HepG2 (cell line): ENCODE measurements around the gene ONECUT3.

Source experiments
- BRCA1 ChIP-seq: sonication (generic); formaldehyde crosslinking; IDR thresholded peaks from 2 replicates; pipeline ENCODE4 v1.4.0; 2020; ENCODE audit warnings: missing genetic modification reagents
- CEBPB ChIP-seq: IDR thresholded peaks from 2 replicates; pipeline ENCODE4 v1.6.1; 2011; ENCODE audit warnings: low read depth, low read length, improper control_type of control experiment, borderline replicate concordance
- CTCF ChIP-seq: sonication (generic); formaldehyde crosslinking; IDR thresholded peaks from 2 replicates; pipeline ENCODE4 v1.5.0; 2020; ENCODE audit warnings: mild to moderate bottlenecking, missing genetic modification reagents, moderate library complexity
- IRF9 ChIP-seq: sonication (generic); formaldehyde crosslinking; IDR thresholded peaks from 2 replicates; pipeline ENCODE4 v1.8.0; 2022; ENCODE audit warnings: missing genetic modification reagents, mild to moderate bottlenecking, borderline replicate concordance
- POLR2A ChIP-seq, 2 experiments: IDR thresholded peaks; 2 replicates each; pipeline ENCODE4 v1.6.1; 2011; ENCODE audit warnings: low read depth in 2 of 2, low read length in 2 of 2, mild to moderate bottlenecking in 1 of 2, moderate library complexity in 1 of 2; ENCODE audit not compliant: insufficient read depth in 1 of 2
- ZFP62 ChIP-seq: sonication (generic); formaldehyde crosslinking; IDR thresholded peaks from 2 replicates; pipeline ENCODE4 v1.4.0; 2020; ENCODE audit warnings: missing genetic modification reagents
- ZHX1 ChIP-seq: sonication (generic); formaldehyde crosslinking; IDR thresholded peaks from 2 replicates; pipeline ENCODE4 v1.8.1; 2022; ENCODE audit warnings: low read depth, mild to moderate bottlenecking, missing genetic modification reagents
- ZKSCAN8 ChIP-seq: IDR thresholded peaks from 2 replicates; pipeline ENCODE4 v1.6.1; 2016; ENCODE audit warnings: borderline replicate concordance, missing genetic modification reagents, missing compliant biosample characterization
- ZNF230 ChIP-seq: sonication (generic); formaldehyde crosslinking; IDR thresholded peaks from 2 replicates; pipeline ENCODE4 v1.4.0; 2020; ENCODE audit warnings: mild to moderate bottlenecking, missing genetic modification reagents
- ZNF441 ChIP-seq: sonication (generic); formaldehyde crosslinking; IDR thresholded peaks from 2 replicates; pipeline ENCODE4 v1.7.0; 2021; ENCODE audit warnings: missing genetic modification reagents, borderline replicate concordance

GRCh38 chr19:1746401-1747284, 6.7 kb upstream of the ONECUT3 start:
- no peak for TF ChIP-seq CTCF (CRISPR knock-in tag)
- no peak for TF ChIP-seq ZHX1 (CRISPR knock-in tag)
- no peak for TF ChIP-seq ZNF441 (CRISPR knock-in tag)
- TF ChIP-seq ZFP62, result no peak
- TF ChIP-seq CEBPB, result no peak
- TF ChIP-seq ZNF230 (CRISPR knock-in tag), result no peak
- TF ChIP-seq POLR2A (IDR thresholded peaks at IDR 0.05; ENCODE audit: insufficient read depth in 1 of 2, low read depth in 2 of 2, low read length in 2 of 2), result no peak
- TF ChIP-seq ZKSCAN8, result no peak
- TF ChIP-seq BRCA1, result no peak
- TF ChIP-seq IRF9, result no peak
